Measurements from ENCODE around the gene KRT2. TPM values are rescaled to one million over a fixed set of nuclear protein-coding genes. Genes with fewer than 3 reads are reported as not detected.

Gene KRT2
- total RNA-seq, 1 experiment from 2014 or later = not detected

- no peak for DNase-seq (ENCODE audit: low spot score)
- ChIA-PET POLR2A (no interaction called here), CTCF (interaction anchor here (1.2 to 2.8 kb wide), 6 partner anchors 14 to 205 kb away, joined by 3 to 11 read pairs (median 6); no protein-coding TSS in a partner anchor)
- no peak for TF ChIP-seq USF1 (CRISPR knock-in tag; IDR thresholded peaks at IDR 0.05)
- no peak for TF ChIP-seq TCF7 (CRISPR knock-in tag; IDR thresholded peaks at IDR 0.05; ENCODE audit: low read depth)
- no peak for TF ChIP-seq NR2C2 (CRISPR knock-in tag; IDR thresholded peaks at IDR 0.05)
- TF ChIP-seq ZNF263 (CRISPR knock-in tag; IDR thresholded peaks at IDR 0.05; ENCODE audit: low read depth) = no peak
- no peak for TF ChIP-seq ZNF219 (CRISPR knock-in tag; IDR thresholded peaks at IDR 0.05; ENCODE audit: borderline replicate concordance)
- no peak for TF ChIP-seq FOXP1 (CRISPR knock-in tag; IDR thresholded peaks at IDR 0.05; ENCODE audit: borderline replicate concordance)
- TF ChIP-seq ZBTB21 (CRISPR knock-in tag; IDR thresholded peaks at IDR 0.05; ENCODE audit: borderline replicate concordance) = no peak
- no peak for TF ChIP-seq ZNF138 (CRISPR knock-in tag; conservative IDR thresholded peaks at IDR 0.05)
- TF ChIP-seq NFYB (CRISPR knock-in tag; conservative IDR thresholded peaks at IDR 0.05; ENCODE audit: low read depth) = no peak
- TF ChIP-seq NR3C1 (CRISPR knock-in tag; conservative IDR thresholded peaks at IDR 0.05; ENCODE audit: low read depth) = no peak
- no peak for TF ChIP-seq ELF4 (CRISPR knock-in tag; IDR thresholded peaks at IDR 0.05; ENCODE audit: low read depth)
- TF ChIP-seq, protein P1, sequence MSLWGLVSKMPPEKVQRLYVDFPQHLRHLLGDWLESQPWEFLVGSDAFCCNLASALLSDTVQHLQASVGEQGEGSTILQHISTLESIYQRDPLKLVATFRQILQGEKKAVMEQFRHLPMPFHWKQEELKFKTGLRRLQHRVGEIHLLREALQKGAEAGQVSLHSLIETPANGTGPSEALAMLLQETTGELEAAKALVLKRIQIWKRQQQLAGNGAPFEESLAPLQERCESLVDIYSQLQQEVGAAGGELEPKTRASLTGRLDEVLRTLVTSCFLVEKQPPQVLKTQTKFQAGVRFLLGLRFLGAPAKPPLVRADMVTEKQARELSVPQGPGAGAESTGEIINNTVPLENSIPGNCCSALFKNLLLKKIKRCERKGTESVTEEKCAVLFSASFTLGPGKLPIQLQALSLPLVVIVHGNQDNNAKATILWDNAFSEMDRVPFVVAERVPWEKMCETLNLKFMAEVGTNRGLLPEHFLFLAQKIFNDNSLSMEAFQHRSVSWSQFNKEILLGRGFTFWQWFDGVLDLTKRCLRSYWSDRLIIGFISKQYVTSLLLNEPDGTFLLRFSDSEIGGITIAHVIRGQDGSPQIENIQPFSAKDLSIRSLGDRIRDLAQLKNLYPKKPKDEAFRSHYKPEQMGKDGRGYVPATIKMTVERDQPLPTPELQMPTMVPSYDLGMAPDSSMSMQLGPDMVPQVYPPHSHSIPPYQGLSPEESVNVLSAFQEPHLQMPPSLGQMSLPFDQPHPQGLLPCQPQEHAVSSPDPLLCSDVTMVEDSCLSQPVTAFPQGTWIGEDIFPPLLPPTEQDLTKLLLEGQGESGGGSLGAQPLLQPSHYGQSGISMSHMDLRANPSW (CRISPR knock-in tag; conservative IDR thresholded peaks at IDR 0.05; ENCODE audit: low read depth) = no peak
- TF ChIP-seq, protein P2, sequence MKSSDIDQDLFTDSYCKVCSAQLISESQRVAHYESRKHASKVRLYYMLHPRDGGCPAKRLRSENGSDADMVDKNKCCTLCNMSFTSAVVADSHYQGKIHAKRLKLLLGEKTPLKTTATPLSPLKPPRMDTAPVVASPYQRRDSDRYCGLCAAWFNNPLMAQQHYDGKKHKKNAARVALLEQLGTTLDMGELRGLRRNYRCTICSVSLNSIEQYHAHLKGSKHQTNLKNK (CRISPR knock-in tag; IDR thresholded peaks at IDR 0.05) = no peak
- no peak for TF ChIP-seq TP53 (CRISPR knock-in tag; IDR thresholded peaks at IDR 0.05)
- TF ChIP-seq SOX15 (CRISPR knock-in tag; IDR thresholded peaks at IDR 0.05) = no peak
- TF ChIP-seq SMAD4 (CRISPR knock-in tag; IDR thresholded peaks at IDR 0.05) = no peak
- no peak for TF ChIP-seq PREB (CRISPR knock-in tag; IDR thresholded peaks at IDR 0.05; ENCODE audit: borderline replicate concordance)
- TF ChIP-seq, protein P3, sequence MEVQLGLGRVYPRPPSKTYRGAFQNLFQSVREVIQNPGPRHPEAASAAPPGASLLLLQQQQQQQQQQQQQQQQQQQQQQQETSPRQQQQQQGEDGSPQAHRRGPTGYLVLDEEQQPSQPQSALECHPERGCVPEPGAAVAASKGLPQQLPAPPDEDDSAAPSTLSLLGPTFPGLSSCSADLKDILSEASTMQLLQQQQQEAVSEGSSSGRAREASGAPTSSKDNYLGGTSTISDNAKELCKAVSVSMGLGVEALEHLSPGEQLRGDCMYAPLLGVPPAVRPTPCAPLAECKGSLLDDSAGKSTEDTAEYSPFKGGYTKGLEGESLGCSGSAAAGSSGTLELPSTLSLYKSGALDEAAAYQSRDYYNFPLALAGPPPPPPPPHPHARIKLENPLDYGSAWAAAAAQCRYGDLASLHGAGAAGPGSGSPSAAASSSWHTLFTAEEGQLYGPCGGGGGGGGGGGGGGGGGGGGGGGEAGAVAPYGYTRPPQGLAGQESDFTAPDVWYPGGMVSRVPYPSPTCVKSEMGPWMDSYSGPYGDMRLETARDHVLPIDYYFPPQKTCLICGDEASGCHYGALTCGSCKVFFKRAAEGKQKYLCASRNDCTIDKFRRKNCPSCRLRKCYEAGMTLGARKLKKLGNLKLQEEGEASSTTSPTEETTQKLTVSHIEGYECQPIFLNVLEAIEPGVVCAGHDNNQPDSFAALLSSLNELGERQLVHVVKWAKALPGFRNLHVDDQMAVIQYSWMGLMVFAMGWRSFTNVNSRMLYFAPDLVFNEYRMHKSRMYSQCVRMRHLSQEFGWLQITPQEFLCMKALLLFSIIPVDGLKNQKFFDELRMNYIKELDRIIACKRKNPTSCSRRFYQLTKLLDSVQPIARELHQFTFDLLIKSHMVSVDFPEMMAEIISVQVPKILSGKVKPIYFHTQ (CRISPR knock-in tag; IDR thresholded peaks at IDR 0.05) = no peak
- TF ChIP-seq CBFB (CRISPR knock-in tag; IDR thresholded peaks at IDR 0.05; ENCODE audit: low read depth) = no peak
- no peaks in the 10 kb centered on the region for H3K9me3 Mint-ChIP-seq
- peaks cover 5% of the 10 kb centered on the region; the same call in 1 of the 2 replicates for H3K27me3 Mint-ChIP-seq (ENCODE audit: low read depth)
- no peaks in the 10 kb centered on the region for H3K36me3 Mint-ChIP-seq
- H3K27ac Mint-ChIP-seq = no peak overlapping the region
- ATAC-seq = no peak
- H3K4me1 Mint-ChIP-seq = no peaks in the 10 kb centered on the region
- H3K4me3 Mint-ChIP-seq = no peak overlapping the region
These were observed 22.4 kb upstream of the KRT2 start for GRCh38 chr12:52674433-52674775.
